OCI-LY1 (cell line): ENCODE measurements around the gene FBXL19.
A peak's percentile ranks its signal among the peaks of the same experiment; 100 is the strongest.

ENCODE experiments used
- EZH2 ChIP-seq: fragments of 200-600 bp; sonication (generic), shearing (Covaris generic); IDR thresholded peaks from 2 replicates; pipeline ENCODE4 v1.8.0; 2017; ENCODE audit warnings: borderline replicate concordance, mixed run types, mild to moderate bottlenecking, antibody characterized with exemption, low read length, moderate library complexity, mixed read lengths
- TF ChIP-seq, protein P1 (sequence below): fragments of 200-600 bp; sonication (generic), shearing (Covaris generic); IDR thresholded peaks from 2 replicates; pipeline ENCODE4 v1.5.1; 2017; ENCODE audit warnings: mild to moderate bottlenecking, antibody characterized with exemption, low read length, moderate library complexity, mixed read lengths

- TF ChIP-seq, protein P1, sequence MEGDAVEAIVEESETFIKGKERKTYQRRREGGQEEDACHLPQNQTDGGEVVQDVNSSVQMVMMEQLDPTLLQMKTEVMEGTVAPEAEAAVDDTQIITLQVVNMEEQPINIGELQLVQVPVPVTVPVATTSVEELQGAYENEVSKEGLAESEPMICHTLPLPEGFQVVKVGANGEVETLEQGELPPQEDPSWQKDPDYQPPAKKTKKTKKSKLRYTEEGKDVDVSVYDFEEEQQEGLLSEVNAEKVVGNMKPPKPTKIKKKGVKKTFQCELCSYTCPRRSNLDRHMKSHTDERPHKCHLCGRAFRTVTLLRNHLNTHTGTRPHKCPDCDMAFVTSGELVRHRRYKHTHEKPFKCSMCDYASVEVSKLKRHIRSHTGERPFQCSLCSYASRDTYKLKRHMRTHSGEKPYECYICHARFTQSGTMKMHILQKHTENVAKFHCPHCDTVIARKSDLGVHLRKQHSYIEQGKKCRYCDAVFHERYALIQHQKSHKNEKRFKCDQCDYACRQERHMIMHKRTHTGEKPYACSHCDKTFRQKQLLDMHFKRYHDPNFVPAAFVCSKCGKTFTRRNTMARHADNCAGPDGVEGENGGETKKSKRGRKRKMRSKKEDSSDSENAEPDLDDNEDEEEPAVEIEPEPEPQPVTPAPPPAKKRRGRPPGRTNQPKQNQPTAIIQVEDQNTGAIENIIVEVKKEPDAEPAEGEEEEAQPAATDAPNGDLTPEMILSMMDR = peak; percentile 84
- TF ChIP-seq EZH2 = no peak
Observed at GRCh38 chr16:30953511-30954124, 30.2 kb downstream of the FBXL19 start.
